Activated T-cell treated with anti-CD3 and anti-CD28 coated beads, Interleukin-2, amount 50 U/mL, for 1 hour (primary cell): ENCODE data around the gene TES.
"Not testable (repeated sequence)": the region's sequence is repeated elsewhere in the genome, so short reads cannot be mapped to it uniquely, and the experiment has no call there.

ENCODE experiments used
- DNase-seq: peaks from one replicate; pipeline ENCODE4 v3.0.0-alpha.2; 2020

TES gene

GRCh38 chr7:116210345-116211005 is at the start of gene TES:
Gene TES (plus strand): TSS chr7:116210539. CDS start chr7:116210708, 169 bp downstream.
- peak; percentile 76 for DNase-seq

- no peak for DNase-seq
These were observed 48.6 kb upstream of the TES start for GRCh38 chr7:116161728-116162127.

- no peak for DNase-seq
These were observed 48.1 kb upstream of the TES start for GRCh38 chr7:116162254-116162653.

- no peak for DNase-seq
These were observed 47.3 kb upstream of the TES start for GRCh38 chr7:116162992-116163391.

- no peak for DNase-seq
These were observed 45.6 kb upstream of the TES start for GRCh38 chr7:116164552-116165306.

- no peak for DNase-seq
These were observed 44.6 kb upstream of the TES start for GRCh38 chr7:116165717-116166116.

- no peak for DNase-seq
These were observed 44.2 kb upstream of the TES start for GRCh38 chr7:116166156-116166555.

- no peak for DNase-seq
These were observed 43.2 kb upstream of the TES start for GRCh38 chr7:116167177-116167576.

GRCh38 chr7:116169060-116169459 is 41.3 kb upstream of the TES start:
- DNase-seq: no peak

GRCh38 chr7:116170180-116170579 is 40.2 kb upstream of the TES start:
- no peak for DNase-seq

GRCh38 chr7:116171094-116171493 is 39.2 kb upstream of the TES start:
- DNase-seq: no peak

- no peak for DNase-seq
These were observed 38.0 kb upstream of the TES start for GRCh38 chr7:116172353-116172752.

GRCh38 chr7:116173051-116174028 is 37.0 kb upstream of the TES start:
- no peak for DNase-seq

GRCh38 chr7:116175095-116175494 is 35.2 kb upstream of the TES start:
- not testable (repeated sequence) for DNase-seq

GRCh38 chr7:116176226-116176625 is 34.1 kb upstream of the TES start:
- no peak for DNase-seq

GRCh38 chr7:116177009-116177408 is 33.3 kb upstream of the TES start:
- no peak for DNase-seq

GRCh38 chr7:116180302-116180701 is 30.0 kb upstream of the TES start:
- DNase-seq: no peak

GRCh38 chr7:116182023-116182422 is 28.3 kb upstream of the TES start:
- no peak for DNase-seq

GRCh38 chr7:116185450-116185849 is 24.9 kb upstream of the TES start:
- no peak for DNase-seq

- DNase-seq: no peak
These were observed 24.4 kb upstream of the TES start for GRCh38 chr7:116185956-116186355.

- no peak for DNase-seq
These were observed 22.9 kb upstream of the TES start for GRCh38 chr7:116187400-116187799.

GRCh38 chr7:116193329-116194087 is 16.8 kb upstream of the TES start:
- no peak for DNase-seq

GRCh38 chr7:116194115-116194514 is 16.2 kb upstream of the TES start:
- DNase-seq: no peak
